HuH-7.5 (cell line): ENCODE data around the gene ZNF844.
A peak's percentile ranks its signal among the peaks of the same experiment; 100 is the strongest.
"Not testable (repeated sequence)": the region's sequence is repeated elsewhere in the genome, so short reads cannot be mapped to it uniquely, and the experiment has no call there.

ENCODE experiments used
- DNase-seq: peaks from one replicate; pipeline ENCODE4 v3.0.0; 2011; ENCODE audit warnings: low spot score

The ZNF844 gene

GRCh38 chr19:12092065-12092867 is 27.7 kb downstream of the ZNF844 start:
- DNase-seq: peak; percentile 43

- DNase-seq: no peak
Observed at GRCh38 chr19:12092956-12093355, 28.4 kb downstream of the ZNF844 start.

GRCh38 chr19:12093777-12094176 is 29.2 kb downstream of the ZNF844 start:
- DNase-seq: no peak

- DNase-seq: no peak
Observed at GRCh38 chr19:12095111-12095790, 30.7 kb downstream of the ZNF844 start.

- DNase-seq: no peak
Observed at GRCh38 chr19:12098040-12098439, 33.5 kb downstream of the ZNF844 start.

- DNase-seq: not testable (repeated sequence)
Observed at GRCh38 chr19:12103909-12104308, 39.4 kb downstream of the ZNF844 start.

GRCh38 chr19:12111176-12111575 is 46.6 kb downstream of the ZNF844 start:
- no peak for DNase-seq

- DNase-seq: no peak
Observed at GRCh38 chr19:12111943-12112637, 47.6 kb downstream of the ZNF844 start.

GRCh38 chr19:12112701-12113100 is 48.2 kb downstream of the ZNF844 start:
- DNase-seq: no peak

- no peak for DNase-seq
Observed at GRCh38 chr19:12113121-12113520, 48.6 kb downstream of the ZNF844 start.

GRCh38 chr19:12117201-12117970 is 52.9 kb downstream of the ZNF844 start:
- DNase-seq: no peak

GRCh38 chr19:12126707-12127106 is 62.2 kb downstream of the ZNF844 start:
- peak; percentile 22 for DNase-seq
